Measurements from ENCODE around the gene CCT6B.

Gene CCT6B

GRCh38 chr17:34998205-34998604 is 36.9 kb upstream of the CCT6B start:
- H3K4me1 ChIP-seq (ENCODE audit: control insufficient read depth in 1 of 2, insufficient read depth in 2 of 2, low read length in 2 of 2), result peaks cover 10 to 18% of the 10 kb centered on the region in 2 donors
- no peak overlapping the region for H3K4me3 ChIP-seq (ENCODE audit: low read depth in 1 of 2, low read length in 2 of 2)
- H3K27ac ChIP-seq (ENCODE audit: low read depth, low read length), result no peak overlapping the region
- no peaks in the 10 kb centered on the region for H3K9me3 ChIP-seq (ENCODE audit: control insufficient read depth in 1 of 2, low read length in 2 of 2)
- no peaks in the 10 kb centered on the region for H3K27me3 ChIP-seq (ENCODE audit: control insufficient read depth in 1 of 2, insufficient read depth in 2 of 2, low read length in 2 of 2)
- H3K36me3 ChIP-seq (ENCODE audit: control insufficient read depth in 1 of 2, insufficient read depth in 2 of 2, low read length in 2 of 2), result peaks cover 21 to 80% of the 10 kb centered on the region in 2 donors
- peak overlapping the region; percentile 13 to 19 for H3K9ac ChIP-seq (ENCODE audit: low read depth in 1 of 2, low read length in 2 of 2)

DNA sequence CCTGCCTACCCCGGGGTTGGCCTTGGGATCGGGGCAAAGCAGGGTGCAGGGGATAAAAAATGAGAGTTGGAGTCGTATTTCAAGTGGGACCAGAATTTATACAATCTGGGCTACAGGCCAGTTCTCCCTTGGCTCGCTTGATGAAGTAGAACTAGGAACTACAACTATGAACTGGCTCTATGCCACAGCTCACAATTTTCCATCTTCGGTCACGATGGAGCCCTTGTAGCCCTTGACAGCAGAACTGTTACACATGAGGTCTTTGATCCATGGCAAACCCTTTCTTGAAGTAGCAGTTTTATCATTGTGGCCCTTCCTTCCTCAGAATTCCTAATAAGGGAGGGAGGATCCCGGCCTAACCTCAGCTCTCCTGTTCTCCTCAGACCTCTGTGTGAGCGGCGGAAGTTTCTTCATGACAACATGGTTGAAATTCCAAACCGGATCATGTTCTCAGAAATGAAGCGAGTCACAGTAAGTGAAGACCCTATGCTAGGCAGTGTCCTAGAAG is 36.1 kb upstream of the CCT6B start:
- peak overlapping the region; percentile 13 to 19 for H3K9ac ChIP-seq (ENCODE audit: low read depth in 1 of 2, low read length in 2 of 2)
- no peak overlapping the region for H3K4me3 ChIP-seq (ENCODE audit: low read depth in 1 of 2, low read length in 2 of 2)
- H3K9me3 ChIP-seq (ENCODE audit: control insufficient read depth in 1 of 2, low read length in 2 of 2), result no peaks in the 10 kb centered on the region
- H3K27ac ChIP-seq (ENCODE audit: low read depth, low read length), result no peak overlapping the region
- peaks cover 21 to 81% of the 10 kb centered on the region in 2 donors for H3K36me3 ChIP-seq (ENCODE audit: control insufficient read depth in 1 of 2, insufficient read depth in 2 of 2, low read length in 2 of 2)
- H3K4me1 ChIP-seq (ENCODE audit: control insufficient read depth in 1 of 2, insufficient read depth in 2 of 2, low read length in 2 of 2), result peaks cover 10 to 18% of the 10 kb centered on the region in 2 donors
- H3K27me3 ChIP-seq (ENCODE audit: control insufficient read depth in 1 of 2, insufficient read depth in 2 of 2, low read length in 2 of 2), result no peaks in the 10 kb centered on the region

DNA sequence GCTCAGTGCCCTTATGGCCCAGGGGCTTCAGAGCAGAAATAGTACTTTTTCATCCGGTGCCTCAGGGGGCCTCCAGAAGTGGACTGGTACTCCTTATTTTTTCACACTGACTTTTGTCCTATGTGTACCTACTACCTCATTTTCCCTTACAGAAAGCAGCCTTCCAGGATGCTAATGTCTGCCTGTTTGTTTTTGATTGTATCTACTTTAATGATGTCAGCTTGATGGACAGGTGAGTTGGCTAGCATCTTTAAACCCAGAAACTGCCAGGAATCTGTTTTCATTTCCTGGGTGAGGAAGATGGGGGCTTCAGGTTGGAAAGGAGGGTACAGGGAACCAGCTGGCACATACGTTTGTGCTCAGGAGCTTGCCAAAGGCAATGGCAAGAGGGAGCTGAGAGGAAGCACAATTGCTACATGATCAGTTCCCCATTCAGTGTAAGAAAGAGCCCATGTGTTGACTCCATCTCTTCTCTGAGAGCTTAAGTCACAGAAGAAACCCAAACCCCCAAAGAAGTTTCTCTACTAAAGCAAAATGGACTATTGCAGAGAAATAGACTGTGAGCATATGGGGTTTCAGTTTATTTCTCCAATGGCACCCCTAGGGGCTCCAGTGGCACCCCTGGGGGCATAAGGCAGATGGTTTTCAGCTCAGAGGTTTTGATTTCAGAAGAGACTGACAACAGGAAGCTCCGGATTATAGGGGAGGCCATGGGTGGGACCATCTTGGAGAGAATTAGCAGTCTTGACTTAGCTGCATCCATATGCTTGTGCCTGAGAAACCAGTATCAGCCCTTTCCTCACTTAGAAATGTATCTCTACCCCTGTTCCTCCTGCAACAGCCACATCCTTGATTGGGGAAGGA is 35.4 kb upstream of the CCT6B start:
- H3K9me3 ChIP-seq (ENCODE audit: control insufficient read depth in 1 of 2, low read length in 2 of 2), result no peaks in the 10 kb centered on the region
- H3K36me3 ChIP-seq (ENCODE audit: control insufficient read depth in 1 of 2, insufficient read depth in 2 of 2, low read length in 2 of 2), result peaks cover 20 to 81% of the 10 kb centered on the region in 2 donors
- peaks cover 9 to 20% of the 10 kb centered on the region in 2 donors for H3K4me1 ChIP-seq (ENCODE audit: control insufficient read depth in 1 of 2, insufficient read depth in 2 of 2, low read length in 2 of 2)
- no peak overlapping the region for H3K9ac ChIP-seq (ENCODE audit: low read depth in 1 of 2, low read length in 2 of 2)
- H3K4me3 ChIP-seq (ENCODE audit: low read depth in 1 of 2, low read length in 2 of 2), result no peak overlapping the region
- H3K27ac ChIP-seq (ENCODE audit: low read depth, low read length), result no peak overlapping the region
- no peaks in the 10 kb centered on the region for H3K27me3 ChIP-seq (ENCODE audit: control insufficient read depth in 1 of 2, insufficient read depth in 2 of 2, low read length in 2 of 2)

DNA sequence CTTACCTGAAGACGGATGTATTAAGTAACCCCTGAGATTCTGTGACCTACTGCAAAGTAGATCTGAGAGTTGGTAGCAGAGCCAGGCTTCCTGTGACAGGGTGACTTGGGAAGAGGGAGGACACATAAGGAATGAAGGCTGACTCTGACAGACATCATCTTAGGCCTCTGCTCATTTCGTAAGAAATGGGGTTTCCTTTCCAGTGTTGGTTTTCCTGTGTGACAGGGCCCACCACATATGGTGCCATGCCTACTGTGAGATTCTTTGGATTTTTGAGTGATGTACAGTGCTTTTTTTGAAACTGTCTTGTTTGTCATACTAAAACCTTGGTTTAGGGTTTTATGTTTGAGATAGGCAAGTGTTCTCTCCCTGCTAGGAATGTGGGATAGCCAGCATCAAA is 31.8 kb upstream of the CCT6B start:
- Histone ChIP-seq H3K27me3 (ENCODE audit: control insufficient read depth in 1 of 2, insufficient read depth in 2 of 2, low read length in 2 of 2) (no peaks in the 10 kb centered on the region), H3K9ac (ENCODE audit: low read depth in 1 of 2, low read length in 2 of 2) (no peak overlapping the region), H3K4me1 (ENCODE audit: control insufficient read depth in 1 of 2, insufficient read depth in 2 of 2, low read length in 2 of 2) (peaks cover 10 to 21% of the 10 kb centered on the region in 2 donors), H3K4me3 (ENCODE audit: low read depth in 1 of 2, low read length in 2 of 2) (no peak overlapping the region), H3K9me3 (ENCODE audit: control insufficient read depth in 1 of 2, low read length in 2 of 2) (no peaks in the 10 kb centered on the region), H3K36me3 (ENCODE audit: control insufficient read depth in 1 of 2, insufficient read depth in 2 of 2, low read length in 2 of 2) (peaks cover 21 to 68% of the 10 kb centered on the region in 2 donors), H3K27ac (ENCODE audit: low read depth, low read length) (no peak overlapping the region)

GRCh38 chr17:34991606-34992005 is 30.3 kb upstream of the CCT6B start:
- no peak overlapping the region for H3K9ac ChIP-seq (ENCODE audit: low read depth in 1 of 2, low read length in 2 of 2)
- no peaks in the 10 kb centered on the region for H3K27me3 ChIP-seq (ENCODE audit: control insufficient read depth in 1 of 2, insufficient read depth in 2 of 2, low read length in 2 of 2)
- no peaks in the 10 kb centered on the region for H3K9me3 ChIP-seq (ENCODE audit: control insufficient read depth in 1 of 2, low read length in 2 of 2)
- peaks cover 21 to 69% of the 10 kb centered on the region in 2 donors for H3K36me3 ChIP-seq (ENCODE audit: control insufficient read depth in 1 of 2, insufficient read depth in 2 of 2, low read length in 2 of 2)
- peaks cover 4 to 11% of the 10 kb centered on the region in 2 donors for H3K4me1 ChIP-seq (ENCODE audit: control insufficient read depth in 1 of 2, insufficient read depth in 2 of 2, low read length in 2 of 2)
- H3K27ac ChIP-seq (ENCODE audit: low read depth, low read length), result no peak overlapping the region
- no peak overlapping the region for H3K4me3 ChIP-seq (ENCODE audit: low read depth in 1 of 2, low read length in 2 of 2)

DNA sequence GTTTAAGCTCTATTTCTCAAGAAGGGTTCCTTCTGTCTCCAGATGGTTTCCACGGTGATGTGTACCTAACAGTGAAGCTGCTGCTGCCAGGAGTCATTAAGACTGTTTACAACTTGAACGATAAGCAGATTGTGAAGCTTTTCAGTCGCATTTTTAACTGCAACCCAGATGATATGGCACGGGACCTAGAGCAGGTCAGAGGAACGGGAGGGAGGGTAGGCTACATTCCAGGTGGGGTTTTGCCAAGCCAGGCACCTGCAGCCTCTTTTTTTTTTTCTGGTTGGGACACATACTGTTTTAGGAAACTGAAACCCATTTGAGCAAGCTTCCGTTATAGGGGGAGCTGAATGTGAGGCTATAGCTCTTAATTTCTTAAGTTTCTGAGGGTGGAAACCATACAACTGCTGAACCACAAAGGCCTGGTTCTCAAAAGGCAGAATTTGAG is 29.7 kb upstream of the CCT6B start:
- H3K4me3 ChIP-seq (ENCODE audit: low read depth in 1 of 2, low read length in 2 of 2), result peak overlapping the region in 1 of 2 donors; percentile 2
- no peak overlapping the region for H3K9ac ChIP-seq (ENCODE audit: low read depth in 1 of 2, low read length in 2 of 2)
- H3K27ac ChIP-seq (ENCODE audit: low read depth, low read length), result no peak overlapping the region
- peaks cover 21 to 69% of the 10 kb centered on the region in 2 donors for H3K36me3 ChIP-seq (ENCODE audit: control insufficient read depth in 1 of 2, insufficient read depth in 2 of 2, low read length in 2 of 2)
- H3K27me3 ChIP-seq (ENCODE audit: control insufficient read depth in 1 of 2, insufficient read depth in 2 of 2, low read length in 2 of 2), result no peaks in the 10 kb centered on the region
- H3K9me3 ChIP-seq (ENCODE audit: control insufficient read depth in 1 of 2, low read length in 2 of 2), result no peaks in the 10 kb centered on the region
- H3K4me1 ChIP-seq (ENCODE audit: control insufficient read depth in 1 of 2, insufficient read depth in 2 of 2, low read length in 2 of 2), result peaks cover 4 to 11% of the 10 kb centered on the region in 2 donors

DNA sequence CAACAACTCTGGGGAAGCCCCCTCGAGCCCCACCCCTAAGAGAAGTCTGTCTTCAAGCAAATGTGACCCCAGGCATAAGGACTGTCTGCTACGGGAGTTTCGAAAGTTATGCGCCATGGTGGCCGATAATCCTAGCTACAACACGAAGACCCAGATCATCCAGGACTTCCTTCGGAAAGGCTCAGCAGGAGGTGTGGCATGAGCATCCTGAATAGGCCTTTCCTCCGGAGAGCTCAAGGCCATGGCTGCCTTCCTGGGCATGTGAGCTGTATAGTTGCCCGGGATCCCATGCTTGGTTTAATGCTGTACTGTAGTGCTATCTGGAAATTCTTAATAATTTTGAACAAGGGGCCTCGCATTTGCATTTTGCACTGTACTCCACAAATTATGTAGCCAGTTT is 28.2 kb upstream of the CCT6B start:
- no peak overlapping the region for H3K9ac ChIP-seq (ENCODE audit: low read depth in 1 of 2, low read length in 2 of 2)
- H3K4me1 ChIP-seq (ENCODE audit: control insufficient read depth in 1 of 2, insufficient read depth in 2 of 2, low read length in 2 of 2), result peaks cover 4 to 11% of the 10 kb centered on the region in 2 donors
- H3K9me3 ChIP-seq (ENCODE audit: control insufficient read depth in 1 of 2, low read length in 2 of 2), result no peaks in the 10 kb centered on the region
- no peak overlapping the region for H3K4me3 ChIP-seq (ENCODE audit: low read depth in 1 of 2, low read length in 2 of 2)
- H3K27me3 ChIP-seq (ENCODE audit: control insufficient read depth in 1 of 2, insufficient read depth in 2 of 2, low read length in 2 of 2), result no peaks in the 10 kb centered on the region
- H3K36me3 ChIP-seq (ENCODE audit: control insufficient read depth in 1 of 2, insufficient read depth in 2 of 2, low read length in 2 of 2), result peaks cover 13 to 59% of the 10 kb centered on the region in 2 donors
- no peak overlapping the region for H3K27ac ChIP-seq (ENCODE audit: low read depth, low read length)

- Histone ChIP-seq H3K4me1 (ENCODE audit: control insufficient read depth in 1 of 2, insufficient read depth in 2 of 2, low read length in 2 of 2) (peaks cover 4 to 11% of the 10 kb centered on the region in 2 donors), H3K4me3 (ENCODE audit: low read depth in 1 of 2, low read length in 2 of 2) (no peak overlapping the region), H3K36me3 (ENCODE audit: control insufficient read depth in 1 of 2, insufficient read depth in 2 of 2, low read length in 2 of 2) (peaks cover 5 to 56% of the 10 kb centered on the region in 2 donors), H3K9ac (ENCODE audit: low read depth in 1 of 2, low read length in 2 of 2) (no peak overlapping the region), H3K27ac (ENCODE audit: low read depth, low read length) (no peak overlapping the region), H3K27me3 (ENCODE audit: control insufficient read depth in 1 of 2, insufficient read depth in 2 of 2, low read length in 2 of 2) (no peaks in the 10 kb centered on the region), H3K9me3 (ENCODE audit: control insufficient read depth in 1 of 2, low read length in 2 of 2) (no peaks in the 10 kb centered on the region)
Measured at GRCh38 chr17:34988644-34989043, 27.4 kb upstream of the CCT6B start.

GRCh38 chr17:34987232-34987631 is 26.0 kb upstream of the CCT6B start:
- H3K9ac ChIP-seq (ENCODE audit: low read depth in 1 of 2, low read length in 2 of 2), result no peak overlapping the region
- H3K27ac ChIP-seq (ENCODE audit: low read depth, low read length), result no peak overlapping the region
- peaks cover 4 to 45% of the 10 kb centered on the region in 2 donors for H3K36me3 ChIP-seq (ENCODE audit: control insufficient read depth in 1 of 2, insufficient read depth in 2 of 2, low read length in 2 of 2)
- H3K4me3 ChIP-seq (ENCODE audit: low read depth in 1 of 2, low read length in 2 of 2), result no peak overlapping the region
- no peaks in the 10 kb centered on the region for H3K27me3 ChIP-seq (ENCODE audit: control insufficient read depth in 1 of 2, insufficient read depth in 2 of 2, low read length in 2 of 2)
- no peaks in the 10 kb centered on the region for H3K9me3 ChIP-seq (ENCODE audit: control insufficient read depth in 1 of 2, low read length in 2 of 2)
- peaks cover 4 to 11% of the 10 kb centered on the region in 2 donors for H3K4me1 ChIP-seq (ENCODE audit: control insufficient read depth in 1 of 2, insufficient read depth in 2 of 2, low read length in 2 of 2)

DNA sequence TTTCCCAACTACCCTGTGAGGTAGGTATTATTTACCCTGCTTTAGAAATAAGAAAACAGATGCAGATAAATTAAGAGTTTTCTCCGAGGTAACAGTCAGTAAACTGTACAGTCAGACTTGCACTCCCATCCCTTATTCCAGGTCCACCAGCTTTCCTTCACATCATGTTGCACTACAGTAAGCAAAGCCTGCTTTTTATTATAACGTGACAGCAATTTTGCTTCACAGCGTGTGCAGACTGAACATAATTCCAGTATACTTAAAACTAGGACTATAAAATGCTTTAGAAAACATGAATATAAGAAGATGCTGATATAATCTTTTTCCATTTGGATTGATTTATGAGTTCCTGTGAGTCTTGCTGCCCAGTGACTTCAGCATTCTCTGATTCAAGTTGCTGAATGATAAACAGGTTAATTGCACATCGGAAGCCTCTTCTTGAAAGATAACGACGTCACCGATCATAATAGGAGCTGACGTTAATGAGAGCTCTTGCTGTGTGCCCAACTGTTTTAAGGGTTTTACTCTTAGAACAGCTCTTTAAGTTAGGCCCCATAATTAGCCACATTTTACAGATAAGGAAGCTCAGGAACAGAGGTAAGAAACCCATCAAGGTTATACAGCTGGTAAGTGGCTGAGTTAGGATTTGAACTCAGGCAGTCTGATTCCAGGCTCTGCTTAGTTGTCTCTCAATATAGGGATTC is 20.4 kb upstream of the CCT6B start:
- Histone ChIP-seq H3K36me3 (ENCODE audit: control insufficient read depth in 1 of 2, insufficient read depth in 2 of 2, low read length in 2 of 2) (peaks cover 0 to 18% of the 10 kb centered on the region in 2 donors), H3K4me1 (ENCODE audit: control insufficient read depth in 1 of 2, insufficient read depth in 2 of 2, low read length in 2 of 2) (peaks cover 11 to 17% of the 10 kb centered on the region in 2 donors)

More for the DNA sequence above, 20.4 kb upstream of the CCT6B start:
- Histone ChIP-seq H3K27ac (ENCODE audit: low read depth, low read length) (peak overlapping the region; percentile 94), H3K4me3 (ENCODE audit: low read depth in 1 of 2, low read length in 2 of 2) (peak overlapping the region; percentile 74 to 85), H3K9ac (ENCODE audit: low read depth in 1 of 2, low read length in 2 of 2) (peak overlapping the region; percentile 83 to 86), H3K9me3 (ENCODE audit: control insufficient read depth in 1 of 2, low read length in 2 of 2) (no peaks in the 10 kb centered on the region), H3K27me3 (ENCODE audit: control insufficient read depth in 1 of 2, insufficient read depth in 2 of 2, low read length in 2 of 2) (no peaks in the 10 kb centered on the region)

Data from duodenal mucosa (tissue), 2 donors.